Parathyroid adenoma (tissue), 2 donors: Measurements from ENCODE around the gene DCDC1.

ENCODE experiments used
- H2AFZ ChIP-seq: fragments of 300-600 bp; sonication (generic); one replicate; pipeline ENCODE4 v1.7.0; 2017; ENCODE audit warnings: antibody characterized with exemption, mild to moderate bottlenecking
- H3K27ac ChIP-seq: fragments of 300-600 bp; sonication (generic); one replicate; pipeline ENCODE4 v1.7.0; 2017
- H3K27me3 ChIP-seq: fragments of 300-600 bp; sonication (generic); one replicate; pipeline ENCODE4 v1.7.0; 2017; ENCODE audit warnings: low read length; ENCODE audit not compliant: control insufficient read depth, insufficient read depth
- H3K36me3 ChIP-seq: fragments of 300-600 bp; sonication (generic); one replicate; pipeline ENCODE4 v1.7.0; 2017; ENCODE audit warnings: low read length; ENCODE audit not compliant: control insufficient read depth, insufficient read depth
- H3K4me1 ChIP-seq: fragments of 300-600 bp; sonication (generic); one replicate; pipeline ENCODE4 v1.7.0; 2017; ENCODE audit warnings: control low read depth
- H3K4me2 ChIP-seq: fragments of 300-600 bp; sonication (generic); one replicate; pipeline ENCODE4 v1.7.0; 2017; ENCODE audit warnings: low read length
- H3K4me3 ChIP-seq: fragments of 300-600 bp; sonication (generic); one replicate; pipeline ENCODE4 v1.7.0; 2017; ENCODE audit warnings: low read depth, low read length
- H3K79me2 ChIP-seq: fragments of 300-600 bp; sonication (generic); one replicate; pipeline ENCODE4 v1.7.0; 2017; ENCODE audit warnings: control low read depth
- H3K9ac ChIP-seq: fragments of 300-600 bp; sonication (generic); one replicate; pipeline ENCODE4 v1.7.0; 2017; ENCODE audit warnings: mild to moderate bottlenecking
- H3K9me3 ChIP-seq: fragments of 300-600 bp; sonication (generic); one replicate; pipeline ENCODE4 v1.7.0; 2017; ENCODE audit warnings: low read length; ENCODE audit not compliant: control insufficient read depth
- TF ChIP-seq, protein P1 (sequence below): fragments of 300-600 bp; sonication (generic); IDR thresholded peaks from one replicate; pipeline ENCODE4 v1.7.0; 2017; ENCODE audit warnings: antibody characterized with exemption, mild to moderate bottlenecking
- donor health status: primary hyperparathyroidism.

Gene DCDC1

DNA sequence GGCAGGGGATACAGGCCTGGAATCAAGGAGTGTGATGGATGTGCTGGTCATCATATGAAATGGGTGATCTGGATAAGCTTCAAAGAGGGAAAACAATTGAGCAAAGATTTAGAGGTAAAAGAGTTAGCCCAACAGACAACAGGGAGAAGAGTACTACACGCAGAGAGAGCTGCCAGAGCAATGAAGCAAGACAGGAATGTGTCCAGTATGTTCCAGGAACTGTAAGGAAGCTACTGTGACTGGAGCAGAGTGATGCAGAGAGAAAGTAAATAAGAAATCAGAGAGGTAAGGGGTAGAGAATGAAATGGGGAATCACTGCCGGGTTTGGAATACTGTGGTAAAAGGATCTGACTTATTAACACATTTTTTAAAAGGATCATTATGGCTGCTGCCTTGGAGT lies 255.1 kb downstream of the DCDC1 start:
- H3K9ac ChIP-seq: no peak overlapping the region
- no peak overlapping the region for H3K4me3 ChIP-seq
- H3K4me2 ChIP-seq: no peak overlapping the region
- no peak overlapping the region for H3K27ac ChIP-seq
- H2AFZ ChIP-seq: no peak overlapping the region
- TF ChIP-seq, protein P1, sequence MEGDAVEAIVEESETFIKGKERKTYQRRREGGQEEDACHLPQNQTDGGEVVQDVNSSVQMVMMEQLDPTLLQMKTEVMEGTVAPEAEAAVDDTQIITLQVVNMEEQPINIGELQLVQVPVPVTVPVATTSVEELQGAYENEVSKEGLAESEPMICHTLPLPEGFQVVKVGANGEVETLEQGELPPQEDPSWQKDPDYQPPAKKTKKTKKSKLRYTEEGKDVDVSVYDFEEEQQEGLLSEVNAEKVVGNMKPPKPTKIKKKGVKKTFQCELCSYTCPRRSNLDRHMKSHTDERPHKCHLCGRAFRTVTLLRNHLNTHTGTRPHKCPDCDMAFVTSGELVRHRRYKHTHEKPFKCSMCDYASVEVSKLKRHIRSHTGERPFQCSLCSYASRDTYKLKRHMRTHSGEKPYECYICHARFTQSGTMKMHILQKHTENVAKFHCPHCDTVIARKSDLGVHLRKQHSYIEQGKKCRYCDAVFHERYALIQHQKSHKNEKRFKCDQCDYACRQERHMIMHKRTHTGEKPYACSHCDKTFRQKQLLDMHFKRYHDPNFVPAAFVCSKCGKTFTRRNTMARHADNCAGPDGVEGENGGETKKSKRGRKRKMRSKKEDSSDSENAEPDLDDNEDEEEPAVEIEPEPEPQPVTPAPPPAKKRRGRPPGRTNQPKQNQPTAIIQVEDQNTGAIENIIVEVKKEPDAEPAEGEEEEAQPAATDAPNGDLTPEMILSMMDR: no peak
- H3K4me1 ChIP-seq: no peaks in the 10 kb centered on the region
- no peaks in the 10 kb centered on the region for H3K79me2 ChIP-seq
- H3K27me3 ChIP-seq: no peaks in the 10 kb centered on the region
- no peaks in the 10 kb centered on the region for H3K9me3 ChIP-seq
- no peaks in the 10 kb centered on the region for H3K36me3 ChIP-seq

DNA sequence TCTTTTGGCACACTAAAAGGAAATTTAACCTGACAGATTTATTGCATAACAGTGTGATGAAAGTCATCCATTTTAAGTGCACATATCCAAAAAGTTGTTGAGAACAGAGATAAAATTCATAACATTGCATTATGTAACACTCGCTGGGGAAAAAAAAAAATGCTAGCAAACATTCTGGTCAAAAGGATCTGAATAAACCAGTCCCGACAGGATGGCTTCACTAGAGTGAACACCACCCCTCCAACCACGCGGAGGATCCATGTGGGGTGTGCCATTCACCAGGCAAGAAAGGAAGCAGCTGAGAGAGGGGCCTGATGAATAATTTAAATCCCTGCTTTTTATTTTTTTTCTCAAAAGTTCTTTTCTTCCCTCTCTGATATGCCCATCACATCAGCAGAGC lies 258.7 kb downstream of the DCDC1 start:
- Histone ChIP-seq H3K9ac (no peak overlapping the region), H3K4me1 (no peaks in the 10 kb centered on the region), H3K79me2 (no peaks in the 10 kb centered on the region), H3K4me2 (no peak overlapping the region), H3K4me3 (no peak overlapping the region), H2AFZ (no peak overlapping the region), H3K36me3 (no peaks in the 10 kb centered on the region), H3K9me3 (no peaks in the 10 kb centered on the region), H3K27me3 (no peaks in the 10 kb centered on the region), H3K27ac (no peak overlapping the region)
- TF ChIP-seq, protein P1: no peak

DNA sequence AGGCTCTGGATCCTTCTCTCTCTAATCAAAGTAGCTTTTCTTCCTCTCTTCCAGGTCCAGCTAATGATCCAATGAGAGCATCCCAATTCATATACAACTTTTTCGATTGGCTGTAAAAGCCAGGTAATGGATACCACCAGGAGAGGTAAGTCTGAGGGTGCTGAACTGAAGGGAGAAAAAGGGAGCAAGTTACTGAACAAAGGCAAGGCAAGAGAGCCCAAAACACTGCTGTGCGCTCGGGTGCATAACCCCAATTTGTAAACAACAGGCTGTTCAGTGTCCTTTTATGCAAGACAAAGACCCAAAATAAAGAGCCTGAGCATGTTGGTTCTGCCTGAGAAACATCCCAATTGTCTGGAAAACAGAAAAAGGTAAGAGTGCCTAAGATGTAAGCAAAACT lies 260.1 kb downstream of the DCDC1 start:
- Histone ChIP-seq H3K27ac (no peak overlapping the region), H3K9ac (no peak overlapping the region), H3K4me3 (no peak overlapping the region), H3K36me3 (no peaks in the 10 kb centered on the region), H3K79me2 (no peaks in the 10 kb centered on the region), H2AFZ (no peak overlapping the region), H3K4me1 (no peaks in the 10 kb centered on the region), H3K9me3 (no peaks in the 10 kb centered on the region), H3K4me2 (no peak overlapping the region), H3K27me3 (no peaks in the 10 kb centered on the region)
- TF ChIP-seq, protein P1: no peak

DNA sequence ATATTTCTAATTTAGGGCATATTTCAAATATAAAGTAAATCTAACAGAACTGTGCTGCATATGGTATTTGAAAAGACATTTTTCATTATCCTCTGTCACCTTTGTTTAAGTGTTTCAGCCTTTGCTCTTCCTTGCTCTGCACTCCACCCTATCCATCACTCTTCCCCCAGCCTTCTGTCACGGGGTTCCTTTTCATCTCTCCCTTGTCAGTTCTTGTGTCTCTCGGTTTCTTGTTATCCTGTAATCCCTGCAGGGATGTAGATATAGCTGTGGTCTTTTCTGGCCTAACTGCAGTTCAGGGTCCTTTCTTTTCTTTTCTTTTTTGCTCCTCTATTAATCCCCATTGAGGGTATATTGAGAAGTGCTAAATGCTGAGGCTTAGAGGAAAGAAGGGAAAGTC lies 261.9 kb downstream of the DCDC1 start:
- H3K4me3 ChIP-seq: no peak overlapping the region
- no peak overlapping the region for H3K9ac ChIP-seq
- TF ChIP-seq, protein P1: no peak
- no peaks in the 10 kb centered on the region for H3K4me1 ChIP-seq
- H3K27me3 ChIP-seq: no peaks in the 10 kb centered on the region
- H3K36me3 ChIP-seq: no peaks in the 10 kb centered on the region
- H3K9me3 ChIP-seq: no peaks in the 10 kb centered on the region
- no peak overlapping the region for H3K4me2 ChIP-seq
- H3K27ac ChIP-seq: no peak overlapping the region
- no peaks in the 10 kb centered on the region for H3K79me2 ChIP-seq
- H2AFZ ChIP-seq: no peak overlapping the region

DNA sequence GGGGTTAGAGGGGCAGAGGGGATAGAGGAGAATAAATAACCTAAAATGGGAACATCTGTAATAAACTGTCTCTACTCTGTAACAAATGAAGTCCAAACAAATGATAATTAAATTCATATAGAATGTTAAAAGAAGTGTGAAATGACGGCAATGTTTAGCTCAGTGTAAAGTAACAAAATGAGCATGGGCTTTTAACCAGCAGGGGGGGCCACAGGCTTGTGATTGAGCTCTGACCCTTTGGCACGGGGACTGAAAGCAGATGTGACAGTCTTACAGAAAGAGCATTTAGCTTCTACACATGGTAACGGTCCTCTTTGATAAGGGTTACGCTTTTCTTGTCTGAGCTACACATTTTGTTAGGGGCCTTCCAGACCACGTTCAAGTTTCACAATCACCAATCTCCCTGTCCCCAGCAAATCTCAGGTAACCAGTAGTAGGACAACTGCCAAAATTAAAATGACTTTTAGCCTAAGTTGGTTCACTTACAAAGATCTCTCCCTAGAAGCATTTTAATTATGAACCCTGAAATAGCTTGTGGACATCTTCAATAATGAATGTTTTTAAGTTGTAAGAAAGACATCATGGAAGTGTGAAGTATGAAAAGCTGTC lies 262.5 kb downstream of the DCDC1 start:
- Histone ChIP-seq H3K27me3 (no peaks in the 10 kb centered on the region), H3K27ac (no peak overlapping the region), H2AFZ (no peak overlapping the region), H3K9ac (no peak overlapping the region), H3K9me3 (no peaks in the 10 kb centered on the region), H3K4me1 (no peaks in the 10 kb centered on the region), H3K4me2 (no peak overlapping the region), H3K36me3 (no peaks in the 10 kb centered on the region), H3K79me2 (no peaks in the 10 kb centered on the region), H3K4me3 (no peak overlapping the region)
- TF ChIP-seq, protein P1: peak; percentile 15
